LNCAP (cell line): ENCODE measurements around the gene DMAC2.
A peak's percentile ranks its signal among the peaks of the same experiment; 100 is the strongest.

Source experiments
- TF ChIP-seq, protein P1 (sequence below): fragments of 450-650 bp; IDR thresholded peaks from 2 replicates; pipeline ENCODE4 v1.5.1; 2017; ENCODE audit warnings: mild to moderate bottlenecking

The DMAC2 gene

DNA sequence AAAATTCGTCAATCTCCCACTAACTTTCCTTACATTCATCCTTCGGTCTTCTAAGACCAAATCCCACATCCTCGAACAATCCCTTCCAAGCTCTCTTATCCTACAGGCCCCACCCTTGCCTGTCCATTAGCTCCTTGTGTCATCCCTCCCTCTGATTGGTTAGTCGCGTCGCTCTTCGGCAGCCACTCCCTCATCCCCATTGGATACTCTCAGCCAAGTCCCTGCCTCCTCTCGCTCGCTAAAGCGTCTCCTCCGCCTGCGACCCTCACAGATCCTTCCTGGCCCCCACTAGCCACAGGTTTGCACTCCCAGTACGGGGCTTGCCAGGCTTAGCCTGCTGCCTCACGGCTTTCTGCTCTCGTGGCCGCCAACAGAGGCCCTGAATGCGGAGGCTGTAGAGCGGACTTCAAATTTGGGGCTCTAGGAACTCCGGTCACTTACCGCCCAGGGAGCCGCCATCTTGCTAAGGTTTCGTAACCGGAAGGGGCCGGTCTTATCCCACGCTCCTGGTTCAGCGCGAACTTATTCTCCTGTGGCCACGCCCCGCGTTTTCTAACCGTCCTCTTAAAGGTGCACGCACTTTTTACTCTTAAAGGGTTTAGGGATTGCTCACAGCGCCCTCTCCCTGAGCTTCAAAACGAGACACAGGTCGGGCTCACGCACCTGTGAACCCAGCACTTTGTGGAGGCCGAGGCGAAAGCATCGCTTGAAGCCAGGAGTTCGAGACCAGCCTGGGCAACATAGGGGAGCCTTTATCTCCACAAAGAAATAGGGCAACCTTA lies at the start of gene DMAC2:
Gene DMAC2, minus strand, starts transcription at position 472 of the 782 bp plus-strand sequence. Its CDS starts 13 bp downstream, at position 459.
- TF ChIP-seq, protein P1, sequence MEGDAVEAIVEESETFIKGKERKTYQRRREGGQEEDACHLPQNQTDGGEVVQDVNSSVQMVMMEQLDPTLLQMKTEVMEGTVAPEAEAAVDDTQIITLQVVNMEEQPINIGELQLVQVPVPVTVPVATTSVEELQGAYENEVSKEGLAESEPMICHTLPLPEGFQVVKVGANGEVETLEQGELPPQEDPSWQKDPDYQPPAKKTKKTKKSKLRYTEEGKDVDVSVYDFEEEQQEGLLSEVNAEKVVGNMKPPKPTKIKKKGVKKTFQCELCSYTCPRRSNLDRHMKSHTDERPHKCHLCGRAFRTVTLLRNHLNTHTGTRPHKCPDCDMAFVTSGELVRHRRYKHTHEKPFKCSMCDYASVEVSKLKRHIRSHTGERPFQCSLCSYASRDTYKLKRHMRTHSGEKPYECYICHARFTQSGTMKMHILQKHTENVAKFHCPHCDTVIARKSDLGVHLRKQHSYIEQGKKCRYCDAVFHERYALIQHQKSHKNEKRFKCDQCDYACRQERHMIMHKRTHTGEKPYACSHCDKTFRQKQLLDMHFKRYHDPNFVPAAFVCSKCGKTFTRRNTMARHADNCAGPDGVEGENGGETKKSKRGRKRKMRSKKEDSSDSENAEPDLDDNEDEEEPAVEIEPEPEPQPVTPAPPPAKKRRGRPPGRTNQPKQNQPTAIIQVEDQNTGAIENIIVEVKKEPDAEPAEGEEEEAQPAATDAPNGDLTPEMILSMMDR, result peak; percentile 49; the same call in 1 of the 2 replicates

DNA sequence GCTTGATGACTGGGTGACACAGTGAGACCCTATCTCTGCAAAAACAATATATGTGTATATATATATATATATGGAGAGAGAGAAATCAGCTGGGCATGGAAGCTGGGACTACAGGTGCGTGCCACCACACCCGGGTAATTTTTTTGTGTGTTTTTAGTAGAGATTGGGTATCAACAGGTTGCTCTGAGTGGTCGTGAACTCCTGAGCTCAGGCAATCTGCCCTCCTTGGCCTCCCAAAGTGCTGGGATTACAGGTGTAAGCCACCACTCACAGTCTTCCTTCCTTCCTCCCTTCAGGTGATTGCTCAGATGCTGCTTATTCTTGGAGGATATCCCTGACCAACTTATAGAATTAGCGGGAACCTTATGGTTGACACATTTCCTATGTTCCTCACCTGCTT lies 45.1 kb upstream of the DMAC2 start:
- TF ChIP-seq, protein P1, result no peak

DNA sequence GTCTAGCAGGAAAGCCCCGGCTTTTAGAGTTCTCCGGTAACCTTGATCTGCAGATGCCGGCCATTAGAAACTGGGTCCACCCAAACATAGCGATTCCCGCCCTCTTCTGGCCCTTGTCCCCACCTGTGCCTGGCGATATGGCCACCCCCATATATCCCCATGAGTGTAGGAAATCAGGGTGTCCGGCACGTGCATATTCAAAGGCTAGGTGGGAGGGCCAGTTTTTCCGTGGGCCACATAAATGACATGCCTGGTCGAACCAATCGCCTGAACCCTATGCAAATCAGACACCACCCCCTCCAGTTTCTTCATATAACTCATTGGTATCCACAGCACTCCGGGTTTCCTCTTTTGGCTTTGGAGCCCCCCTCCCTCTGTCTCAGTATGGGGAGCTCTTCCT lies 40.6 kb upstream of the DMAC2 start:
- TF ChIP-seq, protein P1, result no peak

DNA sequence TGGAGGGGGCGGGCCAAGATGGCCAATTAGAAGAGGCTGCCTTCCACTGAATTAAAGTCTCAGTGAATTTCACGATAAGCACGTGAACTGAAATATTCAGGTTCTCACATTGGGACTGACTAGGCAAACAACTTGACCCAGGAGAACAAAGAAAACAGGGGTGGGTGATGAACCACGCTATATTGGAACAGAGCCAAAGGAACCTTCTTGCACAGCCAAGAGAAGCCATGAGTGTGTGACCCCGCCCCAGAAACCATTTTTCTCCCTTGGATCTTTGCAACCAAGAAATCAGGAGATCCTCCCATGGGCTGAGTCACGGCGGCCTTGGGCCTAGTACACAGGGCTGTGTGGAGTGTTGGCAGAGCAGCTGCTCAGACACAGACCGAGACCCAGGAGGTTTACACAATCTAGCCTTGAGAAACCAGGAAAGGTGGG lies 40.1 kb upstream of the DMAC2 start:
- TF ChIP-seq, protein P1, result no peak

DNA sequence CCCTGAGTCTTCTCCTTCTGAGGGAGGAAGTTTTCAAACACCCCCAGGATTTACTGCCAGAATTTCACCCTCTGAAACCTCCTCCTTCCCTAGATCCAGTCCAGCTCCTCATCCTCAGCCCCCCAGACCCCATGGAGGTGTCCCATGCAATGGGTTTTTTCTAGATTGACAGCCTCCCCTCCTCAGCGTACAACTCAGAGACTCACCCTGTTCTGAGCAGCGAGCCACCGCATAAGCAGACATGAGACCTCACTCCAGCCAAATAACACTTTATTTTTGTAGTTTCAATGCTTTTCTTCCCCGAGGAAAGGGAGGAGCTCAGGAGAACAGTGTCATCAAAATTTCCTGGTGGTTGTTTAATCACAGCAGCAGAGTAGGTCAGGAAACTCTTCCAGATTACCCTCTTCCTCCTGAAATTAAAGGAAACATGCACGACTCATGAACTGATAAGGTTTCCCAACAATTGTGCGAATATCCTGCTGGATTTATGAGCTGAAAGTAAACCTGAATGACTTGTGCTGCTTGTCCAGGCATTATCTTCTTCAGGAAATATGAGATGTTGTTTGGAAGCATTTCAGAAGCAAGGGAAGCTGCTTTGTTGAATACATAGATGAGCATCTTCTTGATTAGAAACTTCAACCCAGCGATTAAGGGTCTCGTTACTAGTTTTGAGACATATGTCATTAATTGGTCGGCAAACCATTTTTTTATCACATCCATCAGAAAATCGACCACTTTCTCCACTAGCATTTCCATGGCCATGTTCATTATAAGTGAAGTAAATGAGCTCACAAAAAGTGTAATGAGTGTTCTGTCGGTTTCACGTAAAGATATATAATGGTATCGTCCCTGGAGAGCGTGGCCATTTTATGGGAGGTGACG lies 39.4 kb upstream of the DMAC2 start:
- TF ChIP-seq, protein P1, result no peak

DNA sequence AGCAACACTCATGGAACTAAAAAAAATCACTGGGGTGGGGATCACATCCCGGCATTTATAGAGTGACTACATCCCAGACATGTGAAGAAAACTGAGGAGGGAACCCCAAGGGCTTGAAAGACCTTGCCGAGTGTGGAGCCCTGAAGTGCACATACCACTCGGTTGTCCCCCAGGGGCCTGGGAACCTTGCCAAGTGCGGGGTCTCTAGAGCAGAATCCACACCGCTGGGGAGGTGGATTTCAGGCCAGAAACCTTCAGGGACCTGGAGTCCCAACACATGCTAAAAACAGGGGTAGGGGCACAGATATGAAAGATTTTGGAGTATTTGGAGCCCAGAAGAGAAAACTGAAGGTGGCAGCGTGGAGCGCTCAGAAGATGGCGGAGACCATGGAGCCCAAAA lies 38.5 kb upstream of the DMAC2 start:
- TF ChIP-seq, protein P1, result no peak

DNA sequence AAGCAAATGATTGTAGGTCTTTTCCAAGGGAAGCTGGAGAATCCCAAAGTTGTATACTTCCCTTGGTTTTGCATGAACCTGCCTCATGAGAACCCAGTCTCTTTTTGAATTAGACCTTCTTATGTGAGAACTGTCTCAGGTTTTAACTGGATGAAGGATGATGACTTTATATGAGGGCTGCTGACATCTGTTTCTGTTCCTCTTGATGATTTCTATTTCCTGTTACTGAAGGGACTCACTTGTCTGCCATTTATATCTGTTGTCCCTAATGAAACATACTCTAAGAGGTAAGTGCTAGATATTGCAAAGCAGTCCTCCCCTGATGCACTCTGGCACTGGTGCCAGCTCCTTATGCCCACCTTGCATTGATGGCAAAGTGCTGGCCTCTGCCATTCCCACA lies 36.9 kb upstream of the DMAC2 start:
- TF ChIP-seq, protein P1, result no peak
